Activated CD4-positive, CD25-positive, alpha-beta regulatory T cell treated with anti-CD3 and anti-CD28 coated beads, Interleukin-2, amount 50 U/mL, for 16 hours (primary cell): ENCODE data around the gene SLC26A6.

Source experiments
- DNase-seq: peaks from one replicate; pipeline ENCODE4 v3.0.0-alpha.2; 2020; ENCODE audit warnings: low read depth, low spot score

SLC26A6 gene

GRCh38 chr3:48635222-48636021 is at the start of gene SLC26A6:
SLC26A6 (minus strand) TSS chr3:48635461; CDS start chr3:48635393, 68 bp downstream.
- peak; percentile 87 for DNase-seq

GRCh38 chr3:48684480-48685143 is 49.4 kb upstream of the SLC26A6 start:
- no peak for DNase-seq

- DNase-seq = no peak
These were observed 48.7 kb upstream of the SLC26A6 start for GRCh38 chr3:48684054-48684349.

GRCh38 chr3:48682786-48683185 is 47.5 kb upstream of the SLC26A6 start:
- no peak for DNase-seq

GRCh38 chr3:48681974-48682610 is 46.8 kb upstream of the SLC26A6 start:
- no peak for DNase-seq

- DNase-seq = no peak
These were observed 46.2 kb upstream of the SLC26A6 start for GRCh38 chr3:48681541-48681880.

GRCh38 chr3:48680811-48681540 is 45.7 kb upstream of the SLC26A6 start:
- no peak for DNase-seq

GRCh38 chr3:48679411-48680391 is 44.4 kb upstream of the SLC26A6 start:
- no peak for DNase-seq

- no peak for DNase-seq
These were observed 43.5 kb upstream of the SLC26A6 start for GRCh38 chr3:48678566-48679380.

GRCh38 chr3:48678056-48678455 is 42.8 kb upstream of the SLC26A6 start:
- no peak for DNase-seq

- no peak for DNase-seq
These were observed 39.2 kb upstream of the SLC26A6 start for GRCh38 chr3:48674505-48674904.

GRCh38 chr3:48672522-48672921 is 37.3 kb upstream of the SLC26A6 start:
- no peak for DNase-seq

GRCh38 chr3:48664929-48665328 is 29.7 kb upstream of the SLC26A6 start:
- no peak for DNase-seq

GRCh38 chr3:48664313-48664644 is 29.0 kb upstream of the SLC26A6 start:
- DNase-seq = no peak

- DNase-seq = peak; percentile 78
These were observed 28.4 kb upstream of the SLC26A6 start for GRCh38 chr3:48663489-48664312.

- peak; percentile 34 for DNase-seq
These were observed 27.7 kb upstream of the SLC26A6 start, which contains the start of gene CELSR3 for GRCh38 chr3:48662753-48663488. CELSR3 (minus strand) TSS chr3:48662886; CDS start chr3:48662634, 252 bp downstream.

GRCh38 chr3:48662145-48662752 is 27.0 kb upstream of the SLC26A6 start:
- no peak for DNase-seq

- DNase-seq = peak; percentile 55
These were observed 26.4 kb upstream of the SLC26A6 start for GRCh38 chr3:48661501-48662144.
